ENCODE measurements around the gene ITGA7.

The ITGA7 gene

GRCh38 chr12:55700255-55701018 is 7.3 kb downstream of the ITGA7 start:
- DNase-seq (ENCODE audit: low read depth) = no peak

- no peak for DNase-seq (ENCODE audit: low read depth)
These were observed 8.1 kb downstream of the ITGA7 start for GRCh38 chr12:55699471-55700055.

- no peak for DNase-seq (ENCODE audit: low read depth)
These were observed 8.7 kb downstream of the ITGA7 start for GRCh38 chr12:55698965-55699364.

- DNase-seq (ENCODE audit: low read depth) = no peak
These were observed 9.3 kb downstream of the ITGA7 start for GRCh38 chr12:55698241-55698955.

- DNase-seq (ENCODE audit: low read depth) = no peak
These were observed 10.0 kb downstream of the ITGA7 start for GRCh38 chr12:55697686-55698085.

GRCh38 chr12:55696796-55697462 is 10.8 kb downstream of the ITGA7 start:
- DNase-seq (ENCODE audit: low read depth) = no peak

- no peak for DNase-seq (ENCODE audit: low read depth)
These were observed 11.6 kb downstream of the ITGA7 start for GRCh38 chr12:55696141-55696540.

GRCh38 chr12:55695349-55695748 is 12.4 kb downstream of the ITGA7 start:
- DNase-seq (ENCODE audit: low read depth) = no peak

GRCh38 chr12:55694651-55695050 is 13.1 kb downstream of the ITGA7 start:
- no peak for DNase-seq (ENCODE audit: low read depth)

GRCh38 chr12:55694188-55694515 is 13.6 kb downstream of the ITGA7 start:
- no peak for DNase-seq (ENCODE audit: low read depth)

GRCh38 chr12:55693323-55694187 is 14.1 kb downstream of the ITGA7 start:
- DNase-seq (ENCODE audit: low read depth) = no peak

- no peak for DNase-seq (ENCODE audit: low read depth)
These were observed 14.9 kb downstream of the ITGA7 start for GRCh38 chr12:55692631-55693322.

GRCh38 chr12:55688716-55689655 is 18.7 kb downstream of the ITGA7 start:
- no peak for DNase-seq (ENCODE audit: low read depth)

GRCh38 chr12:55687746-55688145 is 20.0 kb downstream of the ITGA7 start:
- no peak for DNase-seq (ENCODE audit: low read depth)

- DNase-seq (ENCODE audit: low read depth) = no peak
These were observed 21.2 kb downstream of the ITGA7 start for GRCh38 chr12:55686366-55687010.

GRCh38 chr12:55685671-55686070 is 22.0 kb downstream of the ITGA7 start:
- no peak for DNase-seq (ENCODE audit: low read depth)

- DNase-seq (ENCODE audit: low read depth) = no peak
These were observed 22.8 kb downstream of the ITGA7 start for GRCh38 chr12:55684761-55685370.

- no peak for DNase-seq (ENCODE audit: low read depth)
These were observed 24.0 kb downstream of the ITGA7 start for GRCh38 chr12:55683676-55684075.

All from GM04503 (cell line).